Peyer's patch (tissue), 4 donors: ENCODE results near the gene LDB3. TPM values are rescaled to one million over a fixed set of nuclear protein-coding genes. Genes with fewer than 3 reads are reported as not detected.

Experiments used
- DNase-seq, 3 donors: peaks; one replicate each; pipeline ENCODE4 v3.0.0-alpha.2; 2017 to 2019
- H3K27ac ChIP-seq, 4 donors: fragments of 200-600 bp; sonication (generic); one replicate each; pipeline ENCODE4 v1.5.1; 2016 to 2019
- H3K27me3 ChIP-seq, 2 donors: fragments of 200-600 bp; sonication (generic); one replicate each; pipeline ENCODE4 v1.5.1; 2019
- H3K36me3 ChIP-seq, 3 donors: fragments of 200-600 bp; sonication (generic); one replicate each; pipeline ENCODE4 v1.5.1; 2016 to 2019
- H3K4me1 ChIP-seq, 4 donors: fragments of 200-600 bp; sonication (generic); one replicate each; pipeline ENCODE4 v1.5.1; 2016 to 2019
- H3K4me3 ChIP-seq, 4 donors: fragments of 200-600 bp; sonication (generic); 1 replicate in 3 of 4; 2 replicates in 1 of 4; pipeline ENCODE4 v1.5.1; 2016 to 2019; ENCODE audit warnings: mild to moderate bottlenecking in 1 of 4
- H3K9me3 ChIP-seq, 4 donors: fragments of 200-600 bp; sonication (generic); one replicate each; pipeline ENCODE4 v1.5.1; 2016 to 2019; ENCODE audit warnings: mild to moderate bottlenecking in 1 of 4
- POLR2A ChIP-seq, 2 donors: fragments of 450-650 bp; IDR thresholded peaks; one replicate each; pipeline ENCODE4 v1.5.1; 2017; ENCODE audit warnings: antibody characterized with exemption in 2 of 2, mild to moderate bottlenecking in 2 of 2, moderate library complexity in 2 of 2
- total RNA-seq, 4 donors: library from RNA; depleted of rRNA; stranded (reverse); fragments of >200 nt; gene quantifications; one replicate each; pipeline ENCODE4 v1.1.0, GENCODE V29; 2016
- TF ChIP-seq, protein P1 (sequence below), 6 experiments: fragments of 450-650 bp in 4 of 6; fragments of 200-600 bp in 2 of 6; sonication (generic) in 1 of 6; IDR thresholded peaks; one replicate each; pipeline ENCODE4 v1.5.1; 2017 to 2019; ENCODE audit warnings: antibody characterized with exemption in 6 of 6, mild to moderate bottlenecking in 3 of 6, moderate library complexity in 1 of 6

LDB3 gene
- total RNA-seq, 4 donors from 2014 or later: 1.3 to 9.1 (median 2.3) TPM

DNA sequence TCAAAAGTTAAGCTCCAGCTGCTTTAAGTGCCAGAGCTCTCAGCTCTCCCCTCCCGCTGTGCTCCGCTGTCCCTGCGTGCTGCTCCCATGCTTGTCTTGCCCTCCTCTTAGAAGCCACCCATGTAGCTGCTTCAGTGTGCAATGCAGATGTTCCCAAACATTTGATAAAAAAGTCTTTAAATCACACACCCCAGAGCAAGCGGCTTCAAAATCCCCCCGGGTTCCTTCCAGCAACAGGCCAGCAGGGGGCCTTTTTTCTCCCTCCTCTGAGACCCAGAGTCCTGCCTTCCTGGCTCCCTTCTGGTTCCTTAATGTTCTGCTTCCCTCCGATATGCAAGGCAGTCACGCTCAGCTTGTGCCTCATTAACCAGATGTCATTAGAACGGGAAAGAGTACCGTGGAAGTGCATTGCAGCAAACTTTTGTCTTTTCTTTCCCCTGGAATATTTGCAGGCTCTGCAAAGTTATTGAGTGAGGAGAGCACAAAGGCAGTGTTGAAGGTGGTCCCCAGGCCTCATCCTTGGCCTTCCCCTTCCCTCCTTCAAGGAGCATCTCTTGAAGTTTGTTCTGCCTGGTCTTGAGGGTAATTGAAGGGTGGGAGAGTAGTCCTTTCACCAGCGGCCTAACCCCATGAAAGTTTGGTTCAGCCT is 25.5 kb downstream of the LDB3 start:
- no peaks in the 10 kb centered on the region for H3K27me3 ChIP-seq
- no peaks in the 10 kb centered on the region for H3K9me3 ChIP-seq
- no peak overlapping the region for H3K27ac ChIP-seq
- no peaks in the 10 kb centered on the region for H3K4me1 ChIP-seq
- H3K36me3 ChIP-seq: no peaks in the 10 kb centered on the region
- no peak overlapping the region for H3K4me3 ChIP-seq
- TF ChIP-seq, protein P1, sequence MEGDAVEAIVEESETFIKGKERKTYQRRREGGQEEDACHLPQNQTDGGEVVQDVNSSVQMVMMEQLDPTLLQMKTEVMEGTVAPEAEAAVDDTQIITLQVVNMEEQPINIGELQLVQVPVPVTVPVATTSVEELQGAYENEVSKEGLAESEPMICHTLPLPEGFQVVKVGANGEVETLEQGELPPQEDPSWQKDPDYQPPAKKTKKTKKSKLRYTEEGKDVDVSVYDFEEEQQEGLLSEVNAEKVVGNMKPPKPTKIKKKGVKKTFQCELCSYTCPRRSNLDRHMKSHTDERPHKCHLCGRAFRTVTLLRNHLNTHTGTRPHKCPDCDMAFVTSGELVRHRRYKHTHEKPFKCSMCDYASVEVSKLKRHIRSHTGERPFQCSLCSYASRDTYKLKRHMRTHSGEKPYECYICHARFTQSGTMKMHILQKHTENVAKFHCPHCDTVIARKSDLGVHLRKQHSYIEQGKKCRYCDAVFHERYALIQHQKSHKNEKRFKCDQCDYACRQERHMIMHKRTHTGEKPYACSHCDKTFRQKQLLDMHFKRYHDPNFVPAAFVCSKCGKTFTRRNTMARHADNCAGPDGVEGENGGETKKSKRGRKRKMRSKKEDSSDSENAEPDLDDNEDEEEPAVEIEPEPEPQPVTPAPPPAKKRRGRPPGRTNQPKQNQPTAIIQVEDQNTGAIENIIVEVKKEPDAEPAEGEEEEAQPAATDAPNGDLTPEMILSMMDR (IDR thresholded peaks at IDR 0.05): peak; percentile 49 to 58 (median 53)
- no peak for TF ChIP-seq POLR2A (IDR thresholded peaks at IDR 0.05)
- peak in 2 of 3 donors; percentile 33 to 65 for DNase-seq

DNA sequence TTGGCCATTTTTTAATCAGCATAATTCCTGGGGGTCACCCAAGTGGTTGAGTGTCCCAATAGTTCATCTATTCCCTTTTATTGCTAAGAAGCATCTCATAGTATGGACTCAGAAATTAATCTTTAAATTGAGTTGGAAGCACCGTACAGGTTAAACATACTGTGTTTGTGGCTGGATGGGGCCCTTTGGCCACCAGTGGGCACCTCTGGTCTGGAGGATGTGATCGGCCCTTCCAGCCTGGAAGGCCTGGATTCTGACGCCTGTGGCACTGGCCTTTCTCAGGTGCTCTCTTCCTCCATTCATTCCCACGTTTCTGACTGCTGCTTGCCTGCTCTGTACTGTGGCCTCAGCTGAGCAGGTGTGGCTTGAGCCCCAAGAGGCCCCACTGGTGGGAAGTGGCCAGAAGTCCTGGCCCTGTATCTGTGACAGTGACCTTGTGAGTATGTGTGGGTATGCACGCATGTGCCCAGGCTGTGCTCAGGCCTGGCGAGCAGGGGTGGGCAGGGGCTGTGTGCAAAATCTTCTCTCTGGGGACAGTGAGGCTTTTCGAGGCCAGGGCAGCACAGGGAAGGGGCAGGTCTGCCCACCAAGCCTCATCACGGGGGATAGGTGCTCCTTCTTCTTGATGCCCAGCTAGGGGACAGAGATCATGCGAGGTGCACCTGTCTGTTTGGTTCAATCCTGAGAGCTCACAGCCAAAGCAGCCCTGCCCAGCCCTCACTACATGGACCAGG is 30.1 kb downstream of the LDB3 start:
- no peak for DNase-seq
- no peak overlapping the region for H3K4me3 ChIP-seq
- no peaks in the 10 kb centered on the region for H3K4me1 ChIP-seq
- TF ChIP-seq, protein P1 (IDR thresholded peaks at IDR 0.05): no peak
- no peak for TF ChIP-seq POLR2A (IDR thresholded peaks at IDR 0.05)
- H3K36me3 ChIP-seq: no peaks in the 10 kb centered on the region
- H3K27me3 ChIP-seq: no peaks in the 10 kb centered on the region
- H3K9me3 ChIP-seq: no peaks in the 10 kb centered on the region
- H3K27ac ChIP-seq: no peak overlapping the region

DNA sequence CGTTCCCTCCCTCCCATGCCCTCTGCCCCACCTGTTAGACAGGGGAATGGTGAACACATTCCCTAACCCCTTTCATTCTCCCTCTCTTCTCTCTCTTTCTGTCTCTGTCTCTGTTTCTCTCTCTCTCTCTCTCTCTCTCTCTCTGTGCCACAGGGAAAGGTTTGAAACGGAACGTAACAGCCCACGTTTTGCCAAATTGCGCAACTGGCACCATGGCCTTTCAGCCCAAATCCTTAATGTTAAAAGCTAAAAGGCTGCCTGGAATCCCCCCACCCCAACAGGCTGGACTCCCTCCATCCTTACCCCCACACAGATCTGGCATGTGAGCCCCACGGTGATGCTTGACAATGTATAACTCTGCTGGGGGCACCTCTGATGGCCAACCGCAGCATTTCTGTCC is 30.8 kb downstream of the LDB3 start:
- no peaks in the 10 kb centered on the region for H3K36me3 ChIP-seq
- no peak for DNase-seq
- TF ChIP-seq, protein P1 (IDR thresholded peaks at IDR 0.05): no peak

DNA sequence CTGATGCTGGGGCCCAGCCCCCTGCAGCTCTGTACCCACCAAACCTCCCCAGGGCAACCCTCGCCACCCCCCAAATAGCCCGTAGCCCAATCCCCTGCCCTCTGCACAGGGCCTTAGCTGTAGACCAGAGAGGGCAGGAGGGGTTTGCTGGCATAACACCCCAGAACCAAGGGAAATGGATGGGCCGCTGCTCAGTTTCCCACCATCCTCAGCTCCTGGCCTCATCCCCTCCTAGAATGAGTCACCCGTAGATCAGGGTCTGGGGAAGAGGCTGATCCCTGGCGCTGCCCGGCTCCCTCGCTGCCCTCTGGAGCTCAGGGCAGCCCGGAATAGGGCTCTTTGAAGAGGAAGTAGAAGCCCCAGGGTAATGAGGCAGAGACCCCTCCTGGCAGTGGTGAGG is 31.2 kb downstream of the LDB3 start:
- H3K9me3 ChIP-seq: no peaks in the 10 kb centered on the region
- H3K36me3 ChIP-seq: no peaks in the 10 kb centered on the region
- H3K27ac ChIP-seq: no peak overlapping the region
- TF ChIP-seq POLR2A (IDR thresholded peaks at IDR 0.05): no peak
- TF ChIP-seq, protein P1 (IDR thresholded peaks at IDR 0.05): no peak
- no peaks in the 10 kb centered on the region for H3K27me3 ChIP-seq
- H3K4me3 ChIP-seq: no peak overlapping the region
- no peaks in the 10 kb centered on the region for H3K4me1 ChIP-seq
- no peak for DNase-seq

More for the DNA sequence above, 30.8 kb downstream of the LDB3 start:
- Histone ChIP-seq H3K9me3 (no peaks in the 10 kb centered on the region), H3K27ac (no peak overlapping the region), H3K4me3 (no peak overlapping the region), H3K4me1 (no peaks in the 10 kb centered on the region), H3K27me3 (no peaks in the 10 kb centered on the region)

DNA sequence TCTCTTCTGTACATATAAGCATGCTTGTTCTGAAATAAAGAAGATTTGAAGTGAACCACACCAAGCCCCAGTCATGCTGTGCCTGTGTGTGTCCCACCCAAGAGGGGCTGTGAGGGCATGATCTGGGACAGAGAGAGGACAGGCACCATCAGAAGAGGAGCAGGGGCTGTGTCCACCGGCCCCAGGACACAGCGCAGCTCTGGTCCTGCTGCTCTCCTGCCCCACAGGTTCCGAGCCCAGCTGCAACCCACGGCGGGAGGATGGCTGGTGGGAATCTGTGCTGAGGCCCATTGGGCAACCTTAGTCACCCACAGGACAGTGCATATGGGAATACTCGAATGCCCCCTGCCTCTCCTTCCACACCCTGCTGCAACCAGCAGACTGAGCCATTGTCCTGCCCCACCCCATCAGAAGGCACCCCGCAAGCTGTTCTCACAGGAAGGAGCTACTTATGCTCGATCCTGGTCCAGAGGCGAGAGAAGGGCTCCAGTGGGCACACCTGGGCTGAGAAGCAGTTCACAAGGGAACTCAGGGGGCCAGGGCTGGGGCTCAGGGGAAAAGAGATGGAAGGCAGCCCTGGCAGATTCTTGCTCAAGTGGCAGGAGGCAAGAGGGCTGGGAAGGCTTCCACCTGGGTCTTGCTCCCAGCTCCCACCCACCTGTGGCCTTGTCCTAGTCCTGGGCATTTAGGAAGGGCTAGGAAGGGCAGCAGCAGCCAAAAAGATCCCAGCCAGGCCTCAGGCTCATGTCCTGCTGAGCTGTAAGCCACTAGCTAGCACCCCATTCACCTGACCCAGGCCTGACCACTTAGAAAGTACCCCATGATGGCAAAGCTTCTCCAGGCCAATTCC is 31.9 kb downstream of the LDB3 start:
- H3K4me1 ChIP-seq: no peaks in the 10 kb centered on the region
- no peak for TF ChIP-seq POLR2A (IDR thresholded peaks at IDR 0.05)
- TF ChIP-seq, protein P1 (IDR thresholded peaks at IDR 0.05): no peak
- no peak overlapping the region for H3K4me3 ChIP-seq
- no peak for DNase-seq
- no peaks in the 10 kb centered on the region for H3K36me3 ChIP-seq
- H3K27me3 ChIP-seq: no peaks in the 10 kb centered on the region
- no peaks in the 10 kb centered on the region for H3K9me3 ChIP-seq
- no peak overlapping the region for H3K27ac ChIP-seq
